ENCODE results near the gene SS18L1.

GRCh38 chr20:62119115-62119514 lies 24.5 kb upstream of the SS18L1 start:
- TF ChIP-seq, protein P1, sequence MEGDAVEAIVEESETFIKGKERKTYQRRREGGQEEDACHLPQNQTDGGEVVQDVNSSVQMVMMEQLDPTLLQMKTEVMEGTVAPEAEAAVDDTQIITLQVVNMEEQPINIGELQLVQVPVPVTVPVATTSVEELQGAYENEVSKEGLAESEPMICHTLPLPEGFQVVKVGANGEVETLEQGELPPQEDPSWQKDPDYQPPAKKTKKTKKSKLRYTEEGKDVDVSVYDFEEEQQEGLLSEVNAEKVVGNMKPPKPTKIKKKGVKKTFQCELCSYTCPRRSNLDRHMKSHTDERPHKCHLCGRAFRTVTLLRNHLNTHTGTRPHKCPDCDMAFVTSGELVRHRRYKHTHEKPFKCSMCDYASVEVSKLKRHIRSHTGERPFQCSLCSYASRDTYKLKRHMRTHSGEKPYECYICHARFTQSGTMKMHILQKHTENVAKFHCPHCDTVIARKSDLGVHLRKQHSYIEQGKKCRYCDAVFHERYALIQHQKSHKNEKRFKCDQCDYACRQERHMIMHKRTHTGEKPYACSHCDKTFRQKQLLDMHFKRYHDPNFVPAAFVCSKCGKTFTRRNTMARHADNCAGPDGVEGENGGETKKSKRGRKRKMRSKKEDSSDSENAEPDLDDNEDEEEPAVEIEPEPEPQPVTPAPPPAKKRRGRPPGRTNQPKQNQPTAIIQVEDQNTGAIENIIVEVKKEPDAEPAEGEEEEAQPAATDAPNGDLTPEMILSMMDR (conservative IDR thresholded peaks at IDR 0.05; ENCODE audit: low read depth in 2 of 2), result no peak
- no peak for TF ChIP-seq POLR2AphosphoS5 (IDR thresholded peaks at IDR 0.05; ENCODE audit: low read depth)
- no peak for TF ChIP-seq EZH2 (IDR thresholded peaks at IDR 0.05; ENCODE audit: low read depth, unreplicated experiment)
- no peak for TF ChIP-seq ZNF114 (CRISPR knock-in tag; IDR thresholded peaks at IDR 0.05)
